Suppressor macrophage (primary cell): Measurements from ENCODE around the gene GALNT4.

Experiments
- DNase-seq, 4 experiments: peaks; one replicate each; pipeline ENCODE4 v3.0.0-alpha.2; 2020 to 2022

The GALNT4 gene

DNA sequence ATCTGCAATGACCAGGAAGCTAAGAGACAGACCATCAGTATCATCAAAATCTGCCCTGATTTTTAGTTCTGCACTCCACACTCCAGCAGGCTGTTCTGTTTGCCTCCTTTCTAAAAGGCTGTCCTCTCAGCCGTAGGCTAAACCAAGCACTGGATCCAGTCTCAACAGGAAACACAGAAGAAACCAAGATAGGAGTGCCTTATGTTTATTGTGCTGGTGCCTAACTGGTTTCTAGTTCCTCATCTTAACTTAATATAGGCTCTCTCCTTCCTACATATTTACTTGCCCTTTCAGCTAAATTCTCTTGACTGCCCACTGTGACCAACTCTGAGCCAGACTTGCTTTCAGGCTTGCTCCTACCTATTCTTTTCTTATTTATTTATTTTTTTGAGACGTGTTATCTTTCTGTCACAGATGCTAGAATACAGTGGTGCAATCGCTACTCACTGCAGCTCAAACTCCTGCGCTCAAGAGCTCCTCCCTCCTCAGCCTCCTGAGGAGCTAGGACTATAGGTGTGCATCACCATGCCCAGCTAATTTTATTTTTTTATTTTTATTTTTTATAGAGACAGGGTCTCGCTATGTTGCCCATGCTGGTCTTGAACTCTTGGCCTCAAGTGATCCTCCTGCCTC lies 30.8 kb downstream of the GALNT4 start:
- peak; percentile 11 to 53 (median 29) for DNase-seq

DNA sequence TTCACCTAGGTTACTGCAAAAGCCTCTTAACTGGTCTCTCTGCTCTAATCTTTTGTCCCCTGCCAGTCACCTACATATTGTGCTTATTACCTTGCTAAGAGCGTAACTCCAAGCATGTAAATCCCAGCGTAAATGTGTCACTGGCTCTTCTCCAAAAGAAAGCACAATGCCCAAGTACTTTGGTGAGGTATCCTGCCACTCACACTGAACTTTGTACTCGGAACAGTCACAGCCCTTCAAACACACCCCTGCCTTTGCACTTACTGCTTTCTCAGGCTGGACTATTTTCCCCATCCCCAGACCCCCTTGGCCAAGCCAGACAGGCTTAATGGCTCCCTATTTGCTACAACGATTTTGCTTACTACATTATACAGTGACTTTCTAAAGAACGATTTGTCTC lies 31.7 kb downstream of the GALNT4 start:
- no peak for DNase-seq

DNA sequence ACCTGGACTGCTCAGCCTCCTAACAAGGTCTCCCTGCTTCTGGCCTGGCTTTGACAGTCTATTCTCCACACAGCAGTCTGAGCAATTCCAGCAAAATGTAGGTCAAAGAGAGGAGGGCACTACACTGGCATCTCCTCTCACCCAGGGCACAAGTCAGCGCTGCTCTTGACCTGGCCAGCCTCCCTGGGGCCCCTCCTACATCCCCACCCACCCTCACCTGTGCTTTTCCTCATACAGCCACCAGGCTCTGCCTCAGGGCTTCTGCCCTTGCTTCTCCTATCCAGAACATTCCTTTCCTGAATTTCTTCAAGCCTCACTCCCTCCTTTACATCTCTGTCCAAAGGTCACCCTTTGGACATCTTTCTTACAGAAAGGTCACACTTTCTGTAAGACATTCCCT lies 33.7 kb downstream of the GALNT4 start:
- no peak for DNase-seq

DNA sequence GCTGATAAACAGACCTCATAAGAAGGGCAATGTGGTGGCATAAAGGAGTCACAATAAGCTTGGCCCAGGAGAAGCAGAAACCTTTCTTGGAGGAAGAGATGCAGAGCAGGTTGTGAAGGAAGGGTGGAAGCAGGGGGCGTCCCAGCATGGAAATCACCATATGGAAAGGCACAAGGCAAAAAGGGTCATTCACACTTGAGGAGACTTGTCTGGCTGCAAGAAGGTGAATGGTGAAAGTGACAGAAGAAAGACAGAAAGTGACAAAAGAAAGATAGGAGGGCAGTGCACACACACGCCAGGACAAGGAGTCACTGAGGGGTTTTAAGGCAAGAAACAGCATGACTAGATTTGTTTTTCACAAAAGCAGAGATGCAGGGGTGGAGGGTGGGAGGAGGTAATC lies 38.3 kb downstream of the GALNT4 start:
- no peak for DNase-seq

DNA sequence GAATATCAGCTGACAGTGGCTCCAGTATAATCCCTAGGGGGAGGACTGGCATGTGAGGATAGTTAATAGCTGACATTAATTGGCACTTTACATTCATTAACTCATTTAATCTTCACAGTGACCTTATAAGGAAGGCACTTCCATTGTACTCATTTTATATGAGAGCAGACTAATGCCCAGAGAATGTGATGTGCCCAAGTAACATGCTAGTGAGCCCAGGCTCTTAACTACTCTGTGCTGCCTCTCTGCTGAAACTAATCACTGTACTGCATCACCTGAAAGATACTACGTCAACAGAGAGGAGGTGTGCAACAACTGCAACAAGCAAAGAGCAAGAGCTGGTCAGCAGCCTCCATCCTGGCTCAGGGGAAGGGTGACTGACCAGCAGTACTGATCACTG lies 40.1 kb downstream of the GALNT4 start:
- DNase-seq: no peak

DNA sequence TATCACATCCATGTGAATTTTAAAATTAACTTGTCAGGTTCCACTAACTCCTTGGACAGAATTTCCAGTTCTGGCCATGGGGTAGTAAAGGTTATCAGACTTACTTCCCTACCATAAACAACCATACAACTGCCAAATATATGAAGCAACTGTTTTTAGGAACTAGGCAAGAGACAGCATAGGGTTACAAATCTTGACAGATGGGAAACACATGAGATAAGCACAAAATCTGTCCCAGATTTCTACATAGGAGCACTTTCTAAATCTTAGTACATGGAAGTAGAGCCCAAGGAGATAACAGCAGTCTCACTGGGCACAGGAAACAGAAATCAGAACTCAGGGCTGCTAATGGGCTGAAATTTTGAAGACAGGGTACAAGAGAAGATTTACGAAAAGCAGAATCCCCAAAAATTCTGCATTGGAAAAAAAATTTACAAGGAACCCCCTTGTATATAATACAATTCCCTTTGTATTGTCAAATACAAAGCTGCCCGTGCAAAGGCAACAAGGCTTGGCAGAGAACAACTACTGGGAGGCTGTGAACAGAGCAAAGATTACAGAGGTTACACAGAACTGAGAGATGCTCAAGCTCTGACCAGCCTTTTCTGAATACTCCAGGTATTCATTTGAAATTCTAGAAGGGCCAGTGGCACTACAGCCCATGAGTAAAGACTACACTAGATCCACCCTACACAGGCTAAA lies 43.2 kb downstream of the GALNT4 start:
- peak; percentile 13 to 69 (median 48) for DNase-seq

DNA sequence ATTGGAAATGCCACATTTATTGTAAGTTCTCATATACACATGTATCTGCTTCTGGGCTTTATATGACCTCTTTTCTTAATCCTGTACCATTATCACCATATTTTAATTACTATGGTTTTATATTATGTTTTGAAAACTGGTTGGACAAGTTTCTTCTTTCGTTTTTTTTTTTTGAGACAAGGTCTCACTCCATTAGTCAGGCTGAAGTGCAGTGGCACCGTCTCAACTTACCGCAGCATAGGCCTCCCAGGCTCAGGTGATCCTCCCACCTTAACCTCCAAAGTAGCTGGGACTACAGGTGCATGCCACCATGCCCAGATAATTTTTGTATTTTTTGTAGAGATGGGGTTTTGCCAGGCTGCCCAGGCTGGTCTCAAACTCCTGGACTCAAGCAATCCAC lies 44.6 kb downstream of the GALNT4 start:
- no peak for DNase-seq

DNA sequence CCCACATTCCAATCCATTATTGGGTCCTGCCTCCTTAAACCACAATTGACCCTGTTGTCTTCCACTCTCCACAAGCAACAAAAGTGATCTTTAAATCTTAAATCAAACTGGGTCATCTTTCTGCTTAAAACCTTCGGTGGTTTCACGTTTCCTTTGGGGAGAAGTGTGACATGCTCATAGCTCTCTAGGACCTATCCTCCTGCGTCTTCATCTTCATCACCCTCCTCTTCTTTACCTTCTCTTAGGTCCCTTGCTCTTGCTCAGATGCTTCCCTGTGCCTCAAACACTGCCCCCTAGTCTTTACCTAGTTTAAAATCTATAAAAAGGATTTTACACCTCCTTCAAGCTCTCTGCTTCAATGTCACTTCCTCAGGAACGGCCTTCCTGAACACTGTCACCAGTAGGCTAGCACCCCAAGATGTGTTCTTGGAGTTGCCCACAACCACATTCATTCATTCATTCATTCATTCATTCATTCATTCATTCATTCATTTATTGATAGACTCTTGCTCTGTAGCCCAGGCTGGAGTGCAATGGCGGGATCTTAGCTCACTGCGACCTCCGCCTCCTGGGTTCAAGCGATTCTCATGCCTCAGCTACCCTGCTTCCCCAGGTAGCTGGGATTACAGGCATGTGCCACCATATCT lies 46.8 kb downstream of the GALNT4 start:
- no peak for DNase-seq

DNA sequence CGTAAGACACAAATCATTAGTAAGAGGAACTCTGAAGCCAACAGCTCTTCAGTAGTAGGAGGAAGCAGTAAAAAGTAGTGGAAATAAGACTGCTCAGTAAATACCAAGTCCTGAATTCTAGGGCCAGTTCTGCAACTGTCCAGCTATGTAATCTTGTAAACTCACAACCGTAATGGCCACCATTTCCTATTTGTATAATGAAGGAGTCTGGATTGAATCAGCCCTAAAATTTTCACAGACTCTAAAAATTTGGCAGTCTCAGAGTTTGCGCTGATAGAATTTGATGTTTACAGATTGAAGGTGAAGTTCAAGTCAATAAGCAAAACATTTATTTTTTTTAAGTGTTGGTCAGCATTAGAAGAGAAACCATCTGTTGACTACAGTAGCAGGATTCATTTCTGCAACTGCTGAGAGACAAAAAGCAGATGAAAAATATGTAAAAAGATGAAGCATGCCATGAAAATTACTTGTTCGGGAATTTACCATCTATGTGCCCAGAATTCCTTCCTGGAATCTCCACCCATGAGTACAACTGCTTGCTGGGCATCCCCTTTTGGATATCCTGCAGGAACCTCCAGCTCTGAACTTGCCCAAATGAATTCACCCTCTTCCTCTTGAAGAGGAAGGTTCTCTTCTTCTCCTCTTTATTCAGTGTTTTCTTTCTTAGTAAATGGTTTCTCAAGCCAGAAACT lies 47.5 kb downstream of the GALNT4 start:
- DNase-seq: peak in 1 of 4 experiments; percentile 11

DNA sequence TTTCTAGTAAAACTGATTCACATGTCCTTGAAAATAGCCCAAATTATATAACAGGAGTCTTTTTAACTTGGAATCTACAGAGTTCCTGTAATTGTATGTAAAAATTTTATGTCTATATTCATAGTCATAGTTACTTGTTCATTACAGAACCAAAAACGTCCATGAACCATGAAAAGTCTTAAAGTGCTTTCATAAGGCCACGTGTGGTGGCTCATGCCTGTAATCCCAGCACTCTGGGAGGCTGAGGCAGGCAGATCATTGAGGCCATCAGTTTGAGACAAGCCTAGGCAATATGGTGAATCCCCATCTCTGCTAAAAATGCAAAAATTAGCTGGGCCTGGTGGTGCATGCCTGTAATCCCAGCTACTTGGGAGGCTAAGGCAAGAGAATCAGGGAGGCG lies 48.4 kb downstream of the GALNT4 start:
- no peak for DNase-seq

DNA sequence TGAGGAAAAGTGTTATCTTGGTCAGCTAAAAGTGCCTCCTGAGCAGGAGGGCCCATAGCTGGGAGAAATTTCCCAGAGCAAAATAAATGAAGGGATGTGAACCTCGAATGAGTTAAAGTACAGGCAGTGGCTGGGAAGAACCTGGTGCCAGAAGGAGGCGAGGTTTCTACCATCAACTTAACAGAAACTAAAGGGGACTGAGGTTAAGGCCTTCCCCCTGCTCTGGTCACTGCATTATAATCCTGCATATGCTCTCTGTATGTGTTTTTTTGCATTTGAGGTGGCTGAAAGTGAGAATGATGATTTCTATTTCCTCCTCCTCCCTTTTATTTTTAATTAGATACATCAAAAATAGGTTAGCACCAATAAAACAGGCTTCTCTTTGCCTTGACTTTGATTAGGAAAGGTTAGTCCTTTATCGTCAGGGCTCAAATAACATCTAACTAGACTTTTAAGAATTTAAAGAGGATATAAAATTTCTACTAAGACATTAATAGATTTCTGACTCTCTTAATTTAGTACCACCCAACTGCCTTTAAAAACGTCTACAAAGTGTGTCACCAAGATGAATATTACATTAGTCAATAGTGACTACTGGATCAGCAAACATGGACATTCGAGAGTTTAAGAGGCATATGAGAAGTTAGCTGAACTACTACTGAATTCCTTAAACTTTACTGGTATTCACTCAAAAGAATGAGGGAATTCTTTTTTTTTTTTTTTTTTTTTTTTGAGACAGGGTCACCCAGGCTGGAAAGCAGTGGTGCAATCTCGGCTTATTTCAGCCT lies 49.2 kb downstream of the GALNT4 start:
- DNase-seq: no peak

DNA sequence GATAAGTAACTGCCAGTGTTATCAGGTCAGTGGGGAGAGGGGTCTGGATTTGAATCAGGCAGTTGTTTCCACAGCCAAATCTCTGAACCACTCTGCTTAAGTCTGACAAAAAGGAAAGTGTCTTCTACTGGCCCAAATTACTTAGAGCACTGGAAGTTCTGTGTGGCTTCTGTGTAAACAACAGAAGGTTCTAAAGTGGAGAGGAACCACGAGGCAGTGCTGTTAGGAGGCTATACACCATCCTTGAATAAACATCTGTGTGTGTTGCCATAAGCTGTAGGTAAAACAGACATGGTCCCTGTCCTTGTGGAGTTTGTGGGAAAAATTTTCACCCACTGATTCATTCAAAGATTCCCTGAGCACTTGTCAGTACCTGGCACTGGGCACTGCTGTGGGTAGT lies 50.0 kb downstream of the GALNT4 start:
- no peak for DNase-seq
